H9 (cell line): ENCODE measurements around the gene SULT2B1. TPM values are rescaled to one million over a fixed set of nuclear protein-coding genes. Genes with fewer than 3 reads are reported as not detected.

Experiments used
- DNase-seq: peaks from one replicate; pipeline ENCODE4 v3.0.0-alpha.2; 2017
- H2AFZ ChIP-seq: one replicate; pipeline ENCODE4 v1.6.1; 2013; ENCODE audit warnings: mild to moderate bottlenecking, low read length, control low read depth, moderate library complexity
- H2AK5ac ChIP-seq: 2 replicates; pipeline ENCODE4 v1.6.1; 2013; ENCODE audit warnings: low read length, control low read depth, mixed read lengths; ENCODE audit not compliant: insufficient read length
- H2BK120ac ChIP-seq: one replicate; pipeline ENCODE4 v1.6.1; 2013; ENCODE audit warnings: low read depth, mild to moderate bottlenecking, low read length, control low read depth, inconsistent platforms; ENCODE audit not compliant: poor library complexity, severe bottlenecking
- H2BK12ac ChIP-seq: 2 replicates; pipeline ENCODE4 v1.6.1; 2013; ENCODE audit warnings: low read length, control low read depth, mixed read lengths, low read depth; ENCODE audit not compliant: insufficient read length
- H2BK15ac ChIP-seq: 2 replicates; pipeline ENCODE4 v1.6.1; 2013; ENCODE audit warnings: low read depth, low read length, control low read depth
- H2BK20ac ChIP-seq: one replicate; pipeline ENCODE4 v1.6.1; 2013; ENCODE audit warnings: low read depth, mild to moderate bottlenecking, low read length, control low read depth, inconsistent platforms; ENCODE audit not compliant: poor library complexity, severe bottlenecking
- H2BK5ac ChIP-seq: 2 replicates; pipeline ENCODE4 v1.6.1; 2013; ENCODE audit warnings: low read length, control low read depth, mixed read lengths; ENCODE audit not compliant: insufficient read length
- H3K14ac ChIP-seq: 2 replicates; pipeline ENCODE4 v1.6.1; 2013; ENCODE audit warnings: low read length, control low read depth; ENCODE audit not compliant: insufficient read depth
- H3K18ac ChIP-seq: 2 replicates; pipeline ENCODE4 v1.6.1; 2013; ENCODE audit warnings: low read depth, mild to moderate bottlenecking, mixed read lengths, low read length, control low read depth; ENCODE audit not compliant: insufficient read length
- H3K23ac ChIP-seq: 2 replicates; pipeline ENCODE4 v1.6.1; 2013; ENCODE audit warnings: low read length, control low read depth, mixed read lengths, low read depth; ENCODE audit not compliant: insufficient read length
- H3K23me2 ChIP-seq: 2 replicates; pipeline ENCODE4 v1.6.1; 2013; ENCODE audit warnings: low read depth, mild to moderate bottlenecking, mixed read lengths, low read length, control low read depth; ENCODE audit not compliant: insufficient read length, poor library complexity, severe bottlenecking
- H3K27ac ChIP-seq: 2 replicates; pipeline ENCODE4 v1.5.1; 2013; ENCODE audit warnings: low read length, control low read depth, mixed read lengths, low read depth; ENCODE audit not compliant: insufficient read length
- H3K27me3 ChIP-seq: 2 replicates; pipeline ENCODE4 v1.6.1; 2013; ENCODE audit warnings: low read length, control low read depth, inconsistent platforms; ENCODE audit not compliant: insufficient read depth
- H3K4ac ChIP-seq: 2 replicates; pipeline ENCODE4 v1.6.1; 2013; ENCODE audit warnings: low read depth, mild to moderate bottlenecking, control low read depth, inconsistent platforms, low read length, moderate library complexity
- H3K4me1 ChIP-seq: 2 replicates; pipeline ENCODE4 v1.6.1; 2013; ENCODE audit warnings: low read length, control low read depth, inconsistent platforms; ENCODE audit not compliant: insufficient read depth
- H3K4me2 ChIP-seq: 2 replicates; pipeline ENCODE4 v1.6.1; 2013; ENCODE audit warnings: low read length, control low read depth, mixed read lengths; ENCODE audit not compliant: insufficient read length, insufficient read depth
- H3K56ac ChIP-seq: 2 replicates; pipeline ENCODE4 v1.6.1; 2013; ENCODE audit warnings: low read depth, mild to moderate bottlenecking, mixed read lengths, low read length, control low read depth; ENCODE audit not compliant: insufficient read length
- H3K79me1 ChIP-seq: 2 replicates; pipeline ENCODE4 v1.6.1; 2013; ENCODE audit warnings: low read depth, mild to moderate bottlenecking, moderate library complexity, low read length, control low read depth, inconsistent platforms; ENCODE audit not compliant: insufficient read depth, poor library complexity, severe bottlenecking
- H3K79me2 ChIP-seq: 2 replicates; pipeline ENCODE4 v1.6.1; 2013; ENCODE audit warnings: low read length, control low read depth, inconsistent platforms; ENCODE audit not compliant: insufficient read depth
- H3K9ac ChIP-seq: 2 replicates; pipeline ENCODE4 v1.6.1; 2013; ENCODE audit warnings: low read length, control low read depth, mixed read lengths; ENCODE audit not compliant: insufficient read length; ENCODE audit errors: extremely low read depth
- H3K9me3 ChIP-seq: one replicate; pipeline ENCODE4 v1.6.1; 2013; ENCODE audit warnings: low read depth, low read length, inconsistent platforms; ENCODE audit not compliant: control insufficient read depth
- H3T11ph ChIP-seq: one replicate; pipeline ENCODE4 v1.6.1; 2013; ENCODE audit warnings: mild to moderate bottlenecking, low read length, control low read depth, inconsistent platforms
- H4K20me1 ChIP-seq: one replicate; pipeline ENCODE4 v1.6.1; 2013; ENCODE audit not compliant: control insufficient read depth, insufficient read length, insufficient read depth
- H4K5ac ChIP-seq: 2 replicates; pipeline ENCODE4 v1.6.1; 2013; ENCODE audit warnings: low read depth, mild to moderate bottlenecking, mixed read lengths, low read length, control low read depth; ENCODE audit not compliant: insufficient read length
- H4K8ac ChIP-seq: replicated peaks from 2 replicates; pipeline ENCODE4 v1.6.1; 2013; ENCODE audit warnings: low read length, control low read depth, mixed read lengths, low read depth; ENCODE audit not compliant: insufficient read length
- H4K91ac ChIP-seq: 2 replicates; pipeline ENCODE4 v1.6.1; 2013; ENCODE audit warnings: low read depth, mild to moderate bottlenecking, moderate library complexity, mixed read lengths, low read length, control low read depth; ENCODE audit not compliant: insufficient read length
- H3K27ac Mint-ChIP-seq, 3 experiments: 2 replicates in 2 of 3; 3 replicates in 1 of 3; pipeline ENCODE4 v1.8.0; 2020 to 2021; ENCODE audit warnings: mixed read lengths in 3 of 3, mild to moderate bottlenecking in 1 of 3, moderate library complexity in 1 of 3
- H3K27me3 Mint-ChIP-seq: 2 replicates; pipeline ENCODE4 v1.8.0; 2021; ENCODE audit warnings: low read depth, mild to moderate bottlenecking, moderate library complexity, mixed read lengths
- H3K36me3 Mint-ChIP-seq, 3 experiments: 2 replicates in 2 of 3; 3 replicates in 1 of 3; pipeline ENCODE4 v1.8.0; 2020 to 2021; ENCODE audit warnings: low read depth in 3 of 3, mixed read lengths in 3 of 3; ENCODE audit not compliant: insufficient read depth in 1 of 3
- H3K4me1 Mint-ChIP-seq, 2 experiments: 2 replicates each; pipeline ENCODE4 v1.8.0; 2020; ENCODE audit warnings: mixed read lengths in 2 of 2
- H3K4me3 Mint-ChIP-seq, 2 experiments: 2 replicates in 1 of 2; 3 replicates in 1 of 2; pipeline ENCODE4 v1.8.0; 2020 to 2021; ENCODE audit warnings: mild to moderate bottlenecking in 2 of 2, mixed read lengths in 2 of 2, moderate library complexity in 1 of 2
- H3K9me3 Mint-ChIP-seq, 2 experiments: 2 replicates in 1 of 2; 3 replicates in 1 of 2; pipeline ENCODE4 v1.8.0; 2020; ENCODE audit warnings: mild to moderate bottlenecking in 2 of 2, mixed read lengths in 2 of 2, moderate library complexity in 1 of 2
- CTCF ChIP-seq: fragments of 200-600 bp; sonication (generic); conservative IDR thresholded peaks from 3 replicates; pipeline ENCODE4 v1.8.0; 2021; ENCODE audit warnings: antibody characterized with exemption, mild to moderate bottlenecking
- WGBS: extraction: QIAGEN DNeasy Blood & Tissue Kit; methylation state at CpG from one replicate; pipeline ENCODE4 v1.1.7; 2013; ENCODE audit warnings: missing lambda C conversion rate, low lambda C conversion rate, mixed read lengths; ENCODE audit not compliant: insufficient read length; ENCODE audit errors: extremely low coverage; 5-methylcytosine and 5-hydroxymethylcytosine counted together
- total RNA-seq: library from RNA; stranded (reverse); gene quantifications from 2 replicates; pipeline ENCODE4 v1.2.1, GENCODE V29; 2021

The SULT2B1 gene
- total RNA-seq, 1 experiment from 2014 or later: 1.7 TPM

DNA sequence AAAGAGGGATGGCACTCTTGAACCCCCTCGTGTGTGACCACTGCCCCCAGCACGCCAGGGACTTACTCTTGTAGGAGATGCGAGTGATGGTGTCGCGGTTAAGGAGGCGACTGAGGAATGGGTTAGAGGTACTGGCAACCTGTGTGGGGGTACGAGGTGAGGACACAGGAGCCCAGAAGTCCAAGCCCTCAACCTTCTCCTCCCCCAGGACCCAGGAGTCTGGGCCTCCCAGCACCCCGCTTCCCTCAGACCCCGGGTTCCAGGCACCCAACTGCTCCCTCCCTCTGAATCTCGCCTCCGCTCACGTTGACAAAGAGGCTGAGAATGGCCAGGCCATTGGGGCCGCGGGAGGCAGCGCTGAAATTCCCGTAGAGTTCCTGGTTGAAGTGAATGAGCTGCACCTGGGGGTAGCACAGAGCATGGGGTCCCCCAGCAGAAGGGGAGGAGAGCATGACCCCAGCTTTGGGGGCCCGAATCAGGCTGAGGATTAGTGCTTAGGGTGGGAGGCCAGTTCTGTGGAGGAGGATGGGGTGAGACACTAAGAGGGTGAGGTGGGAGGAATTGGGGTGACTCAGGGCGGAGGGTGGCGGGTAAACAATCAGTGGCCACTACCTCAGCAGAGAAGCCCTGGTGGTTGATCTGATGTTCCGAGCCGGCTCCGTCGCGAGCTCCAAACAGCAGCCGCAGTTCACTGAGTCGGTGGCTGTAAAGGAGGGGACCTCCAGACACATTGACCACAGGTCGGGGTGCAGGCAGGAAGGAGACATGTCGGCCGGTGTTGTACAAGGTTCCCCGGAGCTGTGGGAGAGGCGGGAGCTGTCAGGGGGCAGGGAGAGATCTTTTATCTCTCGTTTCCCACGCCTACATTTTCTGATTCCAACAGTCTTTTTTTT is 87.8 kb downstream of the SULT2B1 start:
- H3K4me1 ChIP-seq: peaks cover 2% of the 10 kb centered on the region; the same call in 1 of the 2 replicates
- no peak overlapping the region for H2AFZ ChIP-seq
- peaks cover 26% of the 10 kb centered on the region for H3K23me2 ChIP-seq
- H2BK12ac ChIP-seq: peak overlapping the region; percentile 7
- no peak overlapping the region for H2BK120ac ChIP-seq
- H3K4ac ChIP-seq: no peak overlapping the region
- H3K18ac ChIP-seq: no peak overlapping the region
- H3K14ac ChIP-seq: no peak overlapping the region
- peaks cover 14 to 39% (median 36%) of the 10 kb centered on the region in 3 experiments for H3K36me3 Mint-ChIP-seq
- H3K9me3 ChIP-seq: no peaks in the 10 kb centered on the region
- H4K5ac ChIP-seq: no peak overlapping the region
- no peak overlapping the region for H2BK5ac ChIP-seq
- H3K79me1 ChIP-seq: no peaks in the 10 kb centered on the region
- no peak overlapping the region for H2BK20ac ChIP-seq
- H3K27me3 ChIP-seq: no peaks in the 10 kb centered on the region; the same call in 1 of the 2 replicates
- H3K4me1 Mint-ChIP-seq: peaks cover 33 to 43% of the 10 kb centered on the region in 2 experiments
- H3K27me3 Mint-ChIP-seq: peaks cover 4% of the 10 kb centered on the region
- DNase-seq: no peak
- no peak overlapping the region for H2AK5ac ChIP-seq
- H3K4me3 Mint-ChIP-seq: peak overlapping the region; percentile 42 to 89; a peak in 4 of 5 replicates
- H3K9ac ChIP-seq: no peak overlapping the region
- no peak overlapping the region for H4K8ac ChIP-seq
- H3K23ac ChIP-seq: no peak overlapping the region
- no peak overlapping the region for H4K91ac ChIP-seq
- no peaks in the 10 kb centered on the region for H4K20me1 ChIP-seq
- no CpG with 5 or more reads among the region's 33 CpGs for WGBS
- H3K27ac ChIP-seq: no peak overlapping the region
- H2BK15ac ChIP-seq: no peak overlapping the region
- TF ChIP-seq CTCF: no peak
- no peaks in the 10 kb centered on the region for H3K79me2 ChIP-seq
- peak overlapping the region; percentile 11 for H3K4me2 ChIP-seq
- no peak overlapping the region for H3T11ph ChIP-seq
- no peak overlapping the region for H3K56ac ChIP-seq
- H3K9me3 Mint-ChIP-seq: no peaks in the 10 kb centered on the region; a peak in 1 of 5 replicates
- peak overlapping the region; percentile 95; a peak in 6 of 7 replicates for H3K27ac Mint-ChIP-seq
